IMR-90 (cell line): Measurements from ENCODE around the gene HERC6. TPM values are rescaled to one million over a fixed set of nuclear protein-coding genes. Genes with fewer than 3 reads are reported as not detected.

ENCODE experiments used
- ATAC-seq: fragments of 200-7000 bp; cut with Tn5 transposase; 2 replicates; pipeline ENCODE4 v1.9.1; 2020; ENCODE audit warnings: low read depth, mild to moderate bottlenecking, moderate library complexity
- BruUV-seq: library from RNA; stranded (reverse); fragments of 400-500 nt; replicated peaks from 2 replicates; lab custom pipeline; 2021; lab: Mats Ljungman, UMichigan
- CTCF ChIA-PET: fragments of 300-600 bp; formaldehyde crosslinking; extraction: SDS; loops from one replicate; lab custom pipeline; 2021; ENCODE audit warnings: antibody characterized with exemption; lab: Yijun Ruan, JAX
- POLR2A ChIA-PET: fragments of 300-600 bp; sonication (Branson Sonifier 250); formaldehyde crosslinking; loops from one replicate; lab custom pipeline; 2022; ENCODE audit warnings: antibody characterized with exemption; ENCODE audit not compliant: unreplicated experiment; lab: Charles Lee
- DNase-seq: peaks from one replicate; pipeline ENCODE4 v3.0.0; 2013
- H2AFZ ChIP-seq: replicated peaks from 2 replicates; pipeline ENCODE3; 2013; ENCODE audit warnings: low read length, mild to moderate bottlenecking; ENCODE audit not compliant: poor library complexity
- H2AK5ac ChIP-seq: 2 replicates; pipeline ENCODE4 v1.6.1; 2013; ENCODE audit warnings: low read depth, low read length, inconsistent platforms
- H2AK9ac ChIP-seq: replicated peaks from 2 replicates; pipeline ENCODE3; 2013; ENCODE audit warnings: mild to moderate bottlenecking, low read depth, low read length, moderate library complexity; ENCODE audit not compliant: poor library complexity
- H2BK120ac ChIP-seq: 2 replicates; pipeline ENCODE4 v1.6.1; 2013; ENCODE audit warnings: low read depth, low read length, inconsistent platforms
- H2BK15ac ChIP-seq: 3 replicates; pipeline ENCODE4 v1.6.1; 2013; ENCODE audit warnings: low read depth, low read length, inconsistent platforms
- H2BK20ac ChIP-seq: 2 replicates; pipeline ENCODE4 v1.6.1; 2013; ENCODE audit warnings: low read depth, mild to moderate bottlenecking, inconsistent platforms, low read length, moderate library complexity
- H2BK5ac ChIP-seq: 2 replicates; pipeline ENCODE4 v1.6.1; 2013; ENCODE audit warnings: mild to moderate bottlenecking, low read depth, low read length, inconsistent platforms; ENCODE audit not compliant: poor library complexity, severe bottlenecking
- H3K14ac ChIP-seq: replicated peaks from 2 replicates; pipeline ENCODE4 v1.6.1; 2013; ENCODE audit warnings: low read depth, low read length, inconsistent platforms
- H3K18ac ChIP-seq: 2 replicates; pipeline ENCODE4 v1.6.1; 2013; ENCODE audit warnings: low read depth, low read length, control low read depth
- H3K23ac ChIP-seq: 2 replicates; pipeline ENCODE4 v1.6.1; 2013; ENCODE audit warnings: low read depth, low read length, inconsistent platforms
- H3K27ac ChIP-seq: 2 replicates; pipeline ENCODE4 v1.5.1; 2013; ENCODE audit warnings: mild to moderate bottlenecking, control low read depth, low read length; ENCODE audit not compliant: insufficient read depth
- H3K27me3 ChIP-seq: 2 replicates; pipeline ENCODE4 v1.6.1; 2013; ENCODE audit warnings: low read length; ENCODE audit not compliant: control insufficient read depth, insufficient read depth
- H3K36me3 ChIP-seq: 2 replicates; pipeline ENCODE4 v1.6.1; 2013; ENCODE audit warnings: low read length, mixed read lengths; ENCODE audit not compliant: control insufficient read depth, insufficient read depth
- H3K4ac ChIP-seq: 2 replicates; pipeline ENCODE4 v1.6.1; 2013; ENCODE audit warnings: low read depth, low read length, inconsistent platforms
- H3K4me1 ChIP-seq: 2 replicates; pipeline ENCODE4 v1.6.1; 2013; ENCODE audit warnings: low read length, mixed read lengths; ENCODE audit not compliant: control insufficient read depth, insufficient read depth
- H3K4me2 ChIP-seq: 2 replicates; pipeline ENCODE4 v1.6.1; 2013; ENCODE audit warnings: low read depth, mild to moderate bottlenecking, control low read depth, low read length, moderate library complexity
- H3K4me3 ChIP-seq: 2 replicates; pipeline ENCODE4 v1.5.1; 2013; ENCODE audit warnings: low read depth, mild to moderate bottlenecking, control low read depth, low read length, moderate library complexity; ENCODE audit not compliant: insufficient read depth
- H3K56ac ChIP-seq: 2 replicates; pipeline ENCODE4 v1.6.1; 2013; ENCODE audit warnings: low read length, inconsistent platforms; ENCODE audit not compliant: insufficient read depth; ENCODE audit errors: extremely low read depth
- H3K79me1 ChIP-seq, 2 experiments: 2 replicates each; pipeline ENCODE4 v1.6.1; 2013; ENCODE audit warnings: low read length in 2 of 2, inconsistent platforms in 1 of 2, low read depth in 1 of 2
- H3K9ac ChIP-seq: 2 replicates; pipeline ENCODE4 v1.6.1; 2013; ENCODE audit warnings: low read depth, low read length, control low read depth
- H3K9me1 ChIP-seq: 2 replicates; pipeline ENCODE4 v1.6.1; 2013; ENCODE audit warnings: low read length, inconsistent platforms; ENCODE audit not compliant: insufficient read depth
- H3K9me3 ChIP-seq: 2 replicates; pipeline ENCODE4 v1.6.1; 2013; ENCODE audit warnings: low read length; ENCODE audit not compliant: control insufficient read depth, insufficient read depth
- H4K20me1 ChIP-seq: 2 replicates; pipeline ENCODE4 v1.6.1; 2013; ENCODE audit warnings: low read length, inconsistent platforms; ENCODE audit not compliant: insufficient read depth
- H4K5ac ChIP-seq: 2 replicates; pipeline ENCODE4 v1.6.1; 2013; ENCODE audit warnings: mild to moderate bottlenecking, low read depth, low read length, control low read depth
- H4K8ac ChIP-seq, 2 experiments: 2 replicates each; pipeline ENCODE4 v1.6.1; 2013; ENCODE audit warnings: low read depth in 2 of 2, low read length in 2 of 2, control low read depth in 1 of 2, inconsistent platforms in 1 of 2
- H4K91ac ChIP-seq: 2 replicates; pipeline ENCODE4 v1.6.1; 2013; ENCODE audit warnings: low read depth, low read length, inconsistent platforms; ENCODE audit not compliant: insufficient read depth
- BHLHE40 ChIP-seq: fragments of 150-350 bp; IDR thresholded peaks from 2 replicates; pipeline ENCODE4 v1.6.1; 2016; ENCODE audit warnings: mild to moderate bottlenecking, low read depth, low read length
- CEBPB ChIP-seq: IDR thresholded peaks from 2 replicates; pipeline ENCODE4 v1.6.1; 2012; ENCODE audit warnings: low read depth, low read length, improper control_type of control experiment
- CHD1 ChIP-seq: IDR thresholded peaks from 2 replicates; pipeline ENCODE4 v1.6.1; 2012; ENCODE audit warnings: low read depth, low read length, improper control_type of control experiment
- CTCF ChIP-seq: conservative IDR thresholded peaks from 2 replicates; pipeline ENCODE4 v1.5.1; 2012; ENCODE audit warnings: mild to moderate bottlenecking, low read depth, low read length, improper control_type of control experiment
- ELK1 ChIP-seq: fragments of 150-350 bp; IDR thresholded peaks from 2 replicates; pipeline ENCODE4 v1.6.1; 2016; ENCODE audit warnings: low read depth, mild to moderate bottlenecking, low read length, moderate library complexity, borderline replicate concordance
- FOS ChIP-seq: fragments of 150-350 bp; IDR thresholded peaks from 2 replicates; pipeline ENCODE4 v1.6.1; 2016; ENCODE audit warnings: low read depth, low read length
- MAFK ChIP-seq: IDR thresholded peaks from 2 replicates; pipeline ENCODE4 v1.6.1; 2012; ENCODE audit warnings: low read depth, low read length, improper control_type of control experiment
- MAZ ChIP-seq: IDR thresholded peaks from 2 replicates; pipeline ENCODE4 v1.6.1; 2012; ENCODE audit warnings: low read depth, mild to moderate bottlenecking, low read length, improper control_type of control experiment, moderate library complexity, borderline replicate concordance
- MXI1 ChIP-seq: IDR thresholded peaks from 2 replicates; pipeline ENCODE4 v1.6.1; 2012; ENCODE audit warnings: low read depth, mild to moderate bottlenecking, low read length, moderate library complexity, borderline replicate concordance
- NFE2L2 ChIP-seq: fragments of 150-350 bp; IDR thresholded peaks from 2 replicates; pipeline ENCODE4 v1.6.1; 2016; ENCODE audit warnings: low read depth, mild to moderate bottlenecking, low read length
- POLR2A ChIP-seq: IDR thresholded peaks from 2 replicates; pipeline ENCODE4 v1.6.1; 2012; ENCODE audit warnings: mild to moderate bottlenecking, low read depth, low read length
- RAD21 ChIP-seq: IDR thresholded peaks from 2 replicates; pipeline ENCODE4 v1.6.1; 2012; ENCODE audit warnings: low read length, improper control_type of control experiment
- RCOR1 ChIP-seq: IDR thresholded peaks from 2 replicates; pipeline ENCODE4 v1.6.1; 2012; ENCODE audit warnings: mild to moderate bottlenecking, low read length, improper control_type of control experiment; ENCODE audit not compliant: insufficient replicate concordance
- RFX5 ChIP-seq: IDR thresholded peaks from 2 replicates; pipeline ENCODE4 v1.8.0; 2012; ENCODE audit warnings: low read depth, mild to moderate bottlenecking, low read length, moderate library complexity
- SMC3 ChIP-seq: fragments of 150-350 bp; IDR thresholded peaks from 2 replicates; pipeline ENCODE4 v1.6.1; 2016; ENCODE audit warnings: low read depth, mild to moderate bottlenecking, antibody characterized with exemption, low read length, moderate library complexity
- USF2 ChIP-seq: fragments of 150-350 bp; IDR thresholded peaks from 2 replicates; pipeline ENCODE4 v1.6.1; 2017; ENCODE audit warnings: mild to moderate bottlenecking, antibody characterized with exemption, low read length, low read depth
- WGBS, 2 experiments: methylation state at CpG; one replicate each; pipeline versions ENCODE4 v1.1.5 to v1.1.7; 2013; ENCODE audit warnings: missing lambda C conversion rate in 2 of 2; ENCODE audit not compliant: insufficient read length in 1 of 2; ENCODE audit errors: extremely low coverage in 2 of 2; 5-methylcytosine and 5-hydroxymethylcytosine counted together
- dilution Hi-C: fragments of 300-500 bp; cut with HindIII; formaldehyde crosslinking; loops from one replicate; pipeline ENCODE4 v1.14.3; 2018; ENCODE audit warnings: low sequenced_read_pairs; ENCODE audit not compliant: unreplicated experiment
- in situ Hi-C: fragments of 300-500 bp; cut with MboI; formaldehyde crosslinking; loops from 3 replicates; pipeline ENCODE4 v1.14.3; 2019; ENCODE audit warnings: low sequenced_read_pairs, inconsistent platforms, mixed read lengths
- intact Hi-C: fragments of 100-400 bp; cut with micrococcal nuclease; formaldehyde crosslinking; loops from 2 replicates; pipeline ENCODE4 v1.10.0; 2022
- polyA plus RNA-seq, 3 experiments: library from polyadenylated mRNA; depleted of rRNA; stranded (reverse); fragments of >200 nt; gene quantifications; 2 replicates each; pipeline ENCODE4 v1.2.3, GENCODE V29; 2012; ENCODE audit warnings: low replicate concordance in 1 of 3
- total RNA-seq: library from RNA; depleted of rRNA; stranded (reverse); fragments of >200 nt; gene quantifications from 2 replicates; pipeline ENCODE4 v1.2.3, GENCODE V29; 2012

HERC6 gene
- total and polyA plus RNA-seq, 2 of the 4 experiments (the other 2 are of a cell fraction): 0.53 to 1.6 TPM

- ChIA-PET POLR2A (no interaction called here), CTCF (no interaction called here)
- no CpG with 5 or more reads among the region's 5 CpGs for WGBS, 2 experiments
- Histone ChIP-seq H4K91ac (no peak overlapping the region), H3K36me3 (no peaks in the 10 kb centered on the region), H4K8ac (no peak overlapping the region), H3K14ac (no peak overlapping the region), H3K27ac (no peak overlapping the region), H3K9me3 (no peaks in the 10 kb centered on the region), H3K23ac (no peak overlapping the region), H3K56ac (no peak overlapping the region), H3K18ac (no peak overlapping the region), H3K4me1 (no peaks in the 10 kb centered on the region), H3K79me1 (no peaks in the 10 kb centered on the region), H2BK5ac (no peak overlapping the region), H4K20me1 (no peaks in the 10 kb centered on the region), H4K5ac (no peak overlapping the region), H2BK20ac (no peak overlapping the region), H3K4me3 (no peak overlapping the region), H2AK5ac (no peak overlapping the region), H3K4ac (no peak overlapping the region), H3K4me2 (no peak overlapping the region), H2BK120ac (no peak overlapping the region), H2AFZ (no peak overlapping the region), H3K9ac (no peak overlapping the region), H2AK9ac (no peak overlapping the region), H2BK15ac (no peak overlapping the region), H3K9me1 (no peaks in the 10 kb centered on the region), H3K27me3 (peaks cover 4% of the 10 kb centered on the region; the same call in 1 of the 2 replicates)
- in situ Hi-C loops (no loop called here), intact Hi-C loops (loop anchor here (10.0 kb wide), 1 partner anchor 133 kb away; no protein-coding TSS in a partner anchor), dilution Hi-C loops (no loop called here)
- no TSS peak for BruUV-seq
- ATAC-seq (no peak), DNase-seq (no peak)
- TF ChIP-seq CTCF (no peak), CEBPB (no peak), RCOR1 (no peak), RAD21 (no peak), RFX5 (no peak), BHLHE40 (no peak), USF2 (no peak), SMC3 (no peak), NFE2L2 (no peak), FOS (no peak), MAZ (no peak), POLR2A (no peak), CHD1 (no peak), MXI1 (no peak), MAFK (no peak), ELK1 (no peak)
Measured at GRCh38 chr4:88367826-88368225, 10.8 kb upstream of the HERC6 start.
